HG03039 (cell line): ENCODE data around the gene KCNIP1.
"Not testable (repeated sequence)": the region's sequence is repeated elsewhere in the genome, so short reads cannot be mapped to it uniquely, and the experiment has no call there.

Source experiments
- ATAC-seq: cut with Tn5 transposase; IDR thresholded peaks from one replicate; pipeline ENCODE4 v1.9.1; 2021; ENCODE audit warnings: mild to moderate bottlenecking, moderate library complexity; ENCODE audit not compliant: unreplicated experiment

The KCNIP1 gene

DNA sequence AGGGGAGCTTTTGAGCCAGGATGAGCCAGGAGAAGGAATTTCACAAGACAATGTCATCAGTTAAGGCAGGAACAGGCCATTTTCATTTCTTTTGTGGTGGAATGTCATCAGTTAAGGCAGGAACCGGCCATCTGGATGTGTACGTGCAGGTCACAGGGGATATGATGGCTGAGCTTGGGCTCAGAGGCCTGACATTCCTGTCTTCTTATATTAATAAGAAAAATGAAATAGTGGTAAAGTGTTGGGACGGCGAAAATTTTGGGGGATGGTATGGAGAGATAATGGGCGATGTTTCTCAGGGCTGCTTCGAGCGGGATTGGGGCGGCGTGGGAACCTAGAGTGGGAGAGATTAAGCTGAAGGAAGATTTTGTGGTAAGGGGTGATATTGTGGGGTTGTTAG lies 258.5 kb downstream of the KCNIP1 start:
- not testable (repeated sequence) for ATAC-seq

DNA sequence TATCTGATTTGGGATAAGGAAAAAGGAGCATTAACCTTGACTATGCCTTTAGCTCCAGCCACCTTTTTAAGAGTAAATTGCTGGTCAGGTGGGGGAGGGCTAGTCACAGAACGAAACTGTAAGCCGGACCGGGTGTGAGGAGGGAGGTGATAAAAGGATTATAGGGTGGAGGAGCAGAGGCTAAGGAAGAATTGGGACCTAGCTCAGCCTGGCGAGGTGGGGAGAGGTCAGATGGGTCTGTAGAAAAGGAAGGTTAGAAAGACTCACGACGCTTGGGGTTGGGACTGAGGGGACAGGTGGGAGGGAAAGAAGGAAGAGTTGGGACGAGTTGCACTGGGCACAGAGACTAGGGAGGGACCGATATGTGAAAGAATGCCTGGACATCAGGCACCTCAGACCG lies 262.0 kb downstream of the KCNIP1 start:
- not testable (repeated sequence) for ATAC-seq

DNA sequence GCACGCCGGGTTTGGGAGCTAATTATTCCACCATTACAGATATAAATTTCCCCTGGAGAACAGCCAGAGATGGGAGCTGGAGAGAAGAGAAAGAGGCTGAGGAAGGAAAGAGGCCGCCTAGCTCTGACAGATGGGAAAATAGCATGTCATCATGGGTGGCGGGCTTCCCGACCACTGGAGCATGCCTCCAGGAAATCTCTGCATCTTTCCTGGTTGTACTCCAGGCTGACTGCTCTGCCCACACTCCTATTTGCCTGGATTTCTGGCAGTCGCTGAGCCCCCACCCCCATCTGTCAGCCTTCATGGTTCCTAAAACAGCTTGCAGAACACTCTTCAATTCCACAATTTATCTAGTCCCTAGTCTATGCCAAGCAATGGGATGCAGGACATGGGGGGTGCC lies 265.4 kb downstream of the KCNIP1 start:
- no peak for ATAC-seq

DNA sequence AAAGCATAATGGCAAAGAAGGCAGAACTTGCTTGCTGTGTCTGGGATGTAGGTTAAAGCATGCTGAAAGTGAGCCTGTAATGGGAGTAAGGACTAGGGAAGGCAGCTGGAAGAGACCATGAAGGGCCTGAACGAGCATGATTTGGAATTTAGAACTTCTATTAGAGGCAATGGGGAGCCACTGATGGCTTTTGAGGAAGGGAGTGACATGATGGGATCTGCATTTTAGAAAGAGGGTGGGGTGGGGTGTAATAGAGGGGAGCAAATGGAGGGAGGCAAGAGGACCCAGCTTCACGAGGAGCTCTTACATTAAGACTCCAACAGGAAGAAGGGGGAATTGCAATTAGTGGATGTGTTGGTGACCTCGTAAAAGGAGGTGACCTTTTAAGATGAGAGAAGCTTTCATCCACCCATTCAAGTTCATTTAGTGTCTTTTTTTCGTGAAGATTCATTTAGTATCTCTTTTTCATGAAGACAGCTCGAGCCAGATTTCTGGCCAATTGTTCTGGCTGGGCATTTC lies 266.1 kb downstream of the KCNIP1 start:
- no peak for ATAC-seq

DNA sequence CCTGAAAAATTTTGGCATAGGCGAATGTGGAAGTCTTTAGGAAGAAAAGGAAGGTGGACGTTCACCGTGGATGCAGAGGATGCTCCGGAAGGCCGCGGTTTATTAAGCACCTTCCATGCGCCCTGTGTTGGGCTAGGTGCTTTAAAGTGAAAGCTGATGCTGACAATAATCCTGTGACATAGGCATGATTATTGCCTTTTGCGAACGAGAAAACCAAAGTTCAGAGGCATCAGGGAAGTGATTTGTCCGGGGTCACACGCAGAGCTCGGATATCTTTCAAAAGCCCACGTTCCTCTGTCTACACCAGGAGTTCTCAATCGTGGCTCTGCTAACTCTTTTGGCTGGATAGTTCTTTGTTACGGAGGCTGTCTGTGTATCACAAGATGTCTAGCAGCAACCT lies 267.7 kb downstream of the KCNIP1 start:
- no peak for ATAC-seq

DNA sequence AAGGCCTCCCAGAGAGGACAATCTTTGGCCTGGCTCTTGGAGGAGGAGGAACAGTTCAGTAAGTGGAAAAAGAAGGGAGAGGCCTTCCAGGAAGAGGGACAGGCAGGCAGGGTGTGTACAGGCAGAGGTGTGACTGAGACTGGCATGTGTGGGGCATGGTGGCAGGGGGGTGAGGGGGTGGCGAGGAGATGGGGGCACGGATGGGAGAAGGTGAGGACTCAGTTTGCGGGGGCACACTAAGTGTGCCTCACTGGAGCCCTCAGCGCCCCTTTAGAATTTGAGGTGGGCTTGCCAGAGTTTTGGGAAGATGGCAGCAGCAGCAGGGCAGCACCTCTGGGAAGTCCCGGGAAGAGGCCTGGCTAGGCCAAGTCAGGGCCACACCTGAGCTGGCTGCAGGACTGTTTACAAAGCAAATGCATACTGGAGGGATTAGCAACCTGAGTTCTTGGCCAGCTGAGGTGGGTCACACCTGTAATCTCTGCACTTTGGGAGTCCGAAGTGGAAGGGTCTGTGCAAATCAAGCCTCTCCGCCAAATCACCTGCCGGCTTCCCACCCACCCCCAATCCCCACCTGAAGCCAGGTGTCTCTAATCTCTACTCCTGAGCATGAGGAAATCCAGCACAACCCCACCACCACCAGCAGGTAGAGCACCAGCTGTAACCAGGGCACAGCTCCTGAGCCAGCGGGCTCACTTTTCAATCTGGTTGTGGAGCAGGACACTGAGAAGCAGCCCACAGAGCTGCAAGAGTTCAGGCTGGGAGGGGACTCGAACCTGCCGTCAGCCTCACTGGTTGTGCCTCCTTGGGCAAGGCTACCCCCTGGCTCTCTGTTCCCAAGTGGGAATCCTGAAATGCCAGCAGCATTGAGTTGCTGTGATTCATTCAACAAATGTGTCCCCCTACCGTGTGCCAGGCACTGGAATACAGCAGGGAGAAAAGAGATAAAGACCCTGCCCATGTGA lies 269.5 kb downstream of the KCNIP1 start:
- no peak for ATAC-seq

DNA sequence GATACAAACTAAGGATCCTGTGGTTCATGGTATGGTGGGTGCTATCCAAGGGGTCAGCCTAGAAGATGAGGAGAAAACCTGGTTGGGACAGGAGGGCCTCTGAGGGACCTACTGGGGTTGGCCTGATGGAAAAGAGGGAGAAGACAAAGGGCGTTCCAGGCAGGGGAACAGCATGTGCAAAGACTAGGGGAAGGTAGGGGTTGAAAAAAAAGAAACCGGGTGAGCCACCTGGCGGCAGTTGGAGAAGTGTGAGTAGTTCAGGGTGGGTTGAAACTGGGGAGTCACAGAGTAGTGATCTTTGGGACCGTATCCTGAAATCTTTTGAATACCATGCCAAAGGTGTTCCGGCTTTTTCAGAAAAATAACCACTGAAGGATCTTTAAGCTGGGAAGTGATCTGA lies 271.0 kb downstream of the KCNIP1 start:
- ATAC-seq, result no peak

DNA sequence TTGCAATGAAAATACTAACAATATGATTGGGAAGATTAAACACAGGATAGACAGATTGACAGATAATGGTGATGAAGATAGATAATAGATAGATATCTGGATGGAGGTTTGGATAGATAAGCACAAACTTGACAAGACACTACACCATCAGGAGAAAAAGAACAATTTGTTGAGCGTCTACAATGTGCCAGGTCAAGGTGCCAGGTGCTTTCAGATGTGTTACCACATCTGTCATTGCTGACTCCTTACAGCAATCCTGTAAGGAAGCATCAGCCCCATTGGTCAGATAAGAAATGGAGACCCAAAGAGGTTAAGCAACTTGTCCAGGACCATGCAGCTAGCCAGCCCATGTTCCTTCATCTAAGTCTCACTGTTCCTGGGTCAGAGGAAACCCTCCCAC lies 278.1 kb downstream of the KCNIP1 start:
- no peak for ATAC-seq

DNA sequence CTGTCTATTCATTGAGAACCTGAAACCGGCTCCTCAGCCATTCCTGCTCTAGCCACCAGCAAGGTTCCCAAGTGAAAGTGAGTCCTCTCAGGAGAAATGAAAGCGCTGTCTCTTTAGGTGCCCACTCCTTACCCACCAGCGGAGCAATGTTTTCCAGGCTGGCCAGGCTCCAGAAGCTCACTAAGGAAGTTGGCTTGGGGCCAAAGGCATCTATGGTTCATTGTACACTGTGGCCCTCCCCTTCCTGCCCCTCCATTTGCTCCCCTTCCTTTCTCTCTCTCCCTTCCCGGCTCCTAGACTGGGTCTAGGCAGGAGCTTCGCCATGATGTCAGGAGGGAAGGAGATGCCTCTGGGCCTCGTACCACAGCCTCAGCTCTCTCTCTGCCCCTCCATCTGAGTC lies 278.6 kb downstream of the KCNIP1 start:
- ATAC-seq, result no peak

DNA sequence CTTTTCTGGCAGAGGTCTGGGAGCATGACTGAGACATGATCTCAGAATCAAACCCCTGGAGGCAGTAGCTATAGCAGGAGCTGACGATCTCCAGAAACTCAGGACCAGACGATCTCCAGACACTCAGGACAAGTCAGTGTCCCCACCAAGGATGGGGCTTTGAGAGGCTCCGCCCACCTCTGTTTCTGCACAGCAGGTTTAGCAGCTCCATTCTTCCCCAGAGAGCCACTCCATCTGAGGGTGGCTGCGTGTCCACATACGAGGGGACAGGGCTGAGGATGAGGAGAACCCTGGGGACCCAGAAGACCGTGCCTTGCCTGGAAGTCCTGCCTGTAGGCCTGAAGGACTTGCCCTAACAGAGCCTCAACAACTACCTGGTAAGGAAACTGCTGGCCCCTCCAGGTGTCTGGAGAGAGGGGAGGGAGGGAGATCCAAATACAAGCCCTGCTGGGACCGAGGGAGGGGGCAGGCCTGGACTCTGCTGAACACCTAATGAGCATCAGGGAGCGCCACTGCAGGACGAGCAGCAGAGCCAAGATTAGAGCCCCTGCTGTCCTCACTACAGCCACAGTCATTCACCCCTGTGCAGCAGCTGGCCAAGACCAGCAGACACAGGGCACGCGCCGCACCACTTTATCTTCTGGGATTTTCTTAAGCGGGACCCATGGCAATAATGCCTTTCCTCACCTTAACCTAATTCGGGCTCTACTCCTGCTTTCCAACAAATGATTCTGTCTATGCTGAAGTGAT lies 279.9 kb downstream of the KCNIP1 start, which contains the start of gene GABRP:
Gene GABRP (plus strand): TSS at position 228 of the 750 bp plus-strand sequence. CDS start 4,891 bp downstream, outside the sequence.
- no peak for ATAC-seq

DNA sequence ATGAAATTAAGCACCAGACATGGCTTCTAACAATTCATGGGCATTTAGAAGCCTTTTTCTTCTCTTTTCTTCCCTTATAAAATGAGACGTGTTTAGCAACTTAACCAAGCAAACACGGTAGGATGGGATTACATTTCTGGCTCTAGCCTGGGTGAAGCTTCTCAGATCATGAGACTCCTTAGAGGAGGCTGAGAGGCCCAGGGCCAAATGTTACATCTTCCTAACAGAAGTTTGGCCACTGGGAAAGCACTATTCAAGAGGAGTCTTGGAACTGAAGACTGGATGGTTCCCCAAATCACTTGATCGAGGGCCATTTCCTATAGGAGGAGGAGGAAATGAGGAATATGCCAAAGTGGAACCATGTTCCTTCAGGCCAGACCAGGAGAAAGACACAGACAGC lies 281.6 kb downstream of the KCNIP1 start:
- ATAC-seq, result no peak
